Right lung (tissue), 5 donors: Measurements from ENCODE around the gene KCNAB1. TPM values are rescaled to one million over a fixed set of nuclear protein-coding genes. Genes with fewer than 3 reads are reported as not detected.

Experiments used
- DNase-seq, 2 donors: peaks; one replicate each; pipeline ENCODE4 v3.0.0-alpha.2; 2013
- polyA plus RNA-seq, 5 donors: library from polyadenylated mRNA; unstranded; fragments of 120-200 nt; gene quantifications; one replicate each; pipeline versions ENCODE4 v1.2.1 to v1.2.3, GENCODE V29; 2013; ENCODE audit warnings: inconsistent platforms in 1 of 5, low replicate concordance in 1 of 5; ENCODE audit not compliant: insufficient read length in 5 of 5, insufficient read depth in 1 of 5

The KCNAB1 gene
- polyA plus RNA-seq, 5 donors: 1.3 to 1.7 (median 1.7) TPM

- DNase-seq: no peak
Observed at GRCh38 chr3:156311930-156312329, 191.6 kb downstream of the KCNAB1 start.

- DNase-seq: no peak
Observed at GRCh38 chr3:156316076-156316475, 195.7 kb downstream of the KCNAB1 start.

DNA sequence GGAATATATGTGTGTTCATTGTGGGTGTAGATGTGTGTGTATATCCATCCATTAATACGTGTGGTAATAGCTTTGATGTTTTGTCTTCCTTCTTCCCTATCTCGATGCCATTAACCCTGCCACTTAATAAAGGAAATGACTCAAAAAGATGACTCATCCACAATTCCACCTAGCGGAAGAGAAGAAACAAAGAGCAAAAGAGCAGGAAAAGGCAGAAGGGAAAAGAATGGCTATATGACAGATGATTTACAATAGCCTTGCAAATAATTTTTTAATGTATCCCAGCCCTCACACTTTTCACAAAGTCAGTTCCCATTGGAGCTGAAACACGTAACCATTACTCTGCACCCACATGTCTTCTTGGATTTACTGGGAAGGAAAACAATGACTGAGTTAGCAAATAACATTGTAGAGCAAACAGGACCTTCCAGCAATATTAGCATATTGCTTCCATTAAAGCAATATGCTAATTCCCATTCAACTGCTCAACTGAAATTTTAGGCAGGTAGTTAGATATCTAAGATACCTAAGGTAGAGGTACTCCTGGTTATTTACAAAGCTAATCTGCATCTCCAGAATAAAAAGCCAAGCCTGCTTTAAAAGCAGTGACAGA is 197.2 kb downstream of the KCNAB1 start:
- DNase-seq: no peak

DNA sequence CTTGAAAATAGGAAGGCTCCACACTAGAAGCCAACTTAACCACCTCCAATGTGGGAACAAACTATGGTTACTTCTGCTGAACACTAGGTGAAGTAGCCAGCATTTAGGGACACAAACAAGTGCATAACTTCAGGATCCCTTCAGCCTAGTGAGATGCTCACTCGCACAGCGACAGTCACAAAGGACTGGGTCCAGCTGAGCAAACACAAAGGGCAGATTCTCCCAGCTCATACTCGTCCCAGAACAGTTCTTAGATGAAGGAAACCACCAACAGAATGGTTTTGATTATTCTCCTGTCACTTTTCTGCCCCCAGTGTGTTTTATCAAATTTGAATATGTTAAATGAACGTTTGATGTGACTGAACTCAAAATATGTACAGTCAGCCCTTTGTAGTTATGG is 201.6 kb downstream of the KCNAB1 start:
- DNase-seq: no peak

DNA sequence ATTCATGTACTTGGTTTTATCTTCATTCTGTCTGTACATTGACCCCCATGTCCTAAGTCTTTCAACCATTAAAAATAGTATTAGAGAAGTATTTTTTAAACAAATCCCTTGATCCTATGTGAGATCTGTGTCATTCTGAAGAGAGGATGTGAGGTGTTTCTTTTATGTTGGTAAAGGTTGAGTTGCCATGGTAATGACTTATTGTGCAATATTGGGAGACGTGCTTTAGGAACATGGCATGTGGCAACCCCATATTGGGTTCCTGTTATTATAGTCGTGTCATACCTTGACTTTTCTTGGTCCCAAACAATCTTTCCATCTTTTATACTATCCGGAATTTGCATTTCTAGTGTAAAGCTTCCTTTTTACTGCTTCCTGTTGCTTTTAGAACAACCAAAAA is 203.1 kb downstream of the KCNAB1 start:
- DNase-seq: no peak

- DNase-seq: no peak
Observed at GRCh38 chr3:156330415-156330814, 210.0 kb downstream of the KCNAB1 start.

DNA sequence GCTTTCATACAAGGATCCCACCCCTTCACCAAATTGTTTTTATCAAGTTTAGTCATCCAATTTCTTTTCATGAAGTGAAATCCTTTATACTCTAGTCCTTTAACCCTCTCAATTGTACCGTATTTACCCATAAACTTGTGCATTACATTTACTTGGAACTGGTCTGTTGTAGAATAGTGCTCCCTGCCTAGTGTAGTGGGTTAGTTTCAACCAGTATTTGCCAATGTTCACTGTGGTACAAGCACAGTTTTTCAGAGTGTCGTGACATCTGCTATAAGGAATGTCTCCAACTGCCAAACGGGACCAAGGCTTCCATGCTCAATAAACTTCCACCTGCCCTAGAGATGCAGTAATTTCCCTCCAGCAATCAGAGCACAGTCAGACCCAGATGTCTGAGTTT is 211.9 kb downstream of the KCNAB1 start:
- no peak for DNase-seq

- DNase-seq: no peak
Observed at GRCh38 chr3:156334841-156335545, 214.6 kb downstream of the KCNAB1 start.

DNA sequence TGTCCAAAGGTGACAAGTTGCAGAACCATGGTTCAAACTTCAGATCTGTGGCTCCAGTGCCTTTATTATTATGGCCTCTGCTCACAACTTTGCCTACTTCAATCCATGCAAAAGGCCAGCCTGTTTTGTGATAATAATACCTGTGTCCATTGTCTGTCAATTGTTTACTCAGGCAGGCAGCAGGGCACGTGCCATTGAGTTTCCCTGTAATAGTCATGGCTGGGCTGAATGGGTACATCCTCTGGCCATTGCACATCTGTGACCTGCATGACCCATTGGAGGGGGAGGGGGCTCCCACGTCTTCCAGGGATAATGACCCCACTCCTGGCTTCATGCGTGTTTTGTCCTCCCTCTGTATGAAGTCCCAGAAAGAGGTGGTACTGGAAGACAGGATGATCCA is 219.1 kb downstream of the KCNAB1 start:
- no peak for DNase-seq

- DNase-seq: no peak
Observed at GRCh38 chr3:156341332-156341731, 221.0 kb downstream of the KCNAB1 start.

- DNase-seq: no peak
Observed at GRCh38 chr3:156341831-156342416, 221.5 kb downstream of the KCNAB1 start.

- no peak for DNase-seq
Observed at GRCh38 chr3:156344215-156344614, 223.8 kb downstream of the KCNAB1 start.

GRCh38 chr3:156349111-156349510 is 228.7 kb downstream of the KCNAB1 start:
- DNase-seq: no peak

DNA sequence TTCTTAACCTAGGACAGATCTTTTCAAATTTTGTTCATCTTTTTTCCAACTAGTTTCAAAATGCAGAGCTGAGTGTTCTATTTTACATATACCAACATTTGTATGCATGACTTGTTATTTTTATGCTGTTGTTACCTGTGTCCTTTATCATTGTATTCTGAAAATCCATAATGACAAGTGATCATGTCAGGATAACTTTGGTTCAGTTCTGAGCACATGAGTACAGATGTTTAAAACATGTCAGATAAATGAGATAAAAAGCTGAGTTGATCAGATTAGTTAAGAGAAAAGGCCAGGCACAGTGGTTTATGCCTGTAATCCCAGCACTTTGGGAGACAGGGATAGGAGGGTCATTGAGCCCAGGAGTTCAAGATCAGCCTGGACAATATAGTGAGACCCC is 229.6 kb downstream of the KCNAB1 start:
- DNase-seq: no peak

DNA sequence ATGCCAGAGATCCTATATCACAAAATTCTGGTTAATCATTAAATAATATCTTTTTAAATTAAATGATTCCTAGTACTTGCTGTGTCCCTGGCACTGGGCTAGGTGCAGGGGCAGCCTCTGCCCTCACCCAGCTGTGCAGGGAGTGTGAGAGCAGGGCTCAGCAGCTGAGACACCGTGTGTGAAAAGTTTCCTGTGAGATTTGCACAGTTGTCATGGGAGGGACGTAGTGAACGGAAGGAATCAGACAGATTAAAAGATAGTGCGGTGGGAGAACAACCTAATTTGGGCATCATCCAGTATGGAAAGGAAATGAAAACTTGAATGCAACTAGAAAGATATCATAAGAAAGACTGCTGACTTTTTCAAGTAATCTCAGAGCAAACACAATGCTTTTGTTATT is 230.4 kb downstream of the KCNAB1 start:
- DNase-seq: no peak

GRCh38 chr3:156351783-156352182 is 231.4 kb downstream of the KCNAB1 start:
- DNase-seq: no peak

- no peak for DNase-seq
Observed at GRCh38 chr3:156352728-156353127, 232.3 kb downstream of the KCNAB1 start.

- no peak for DNase-seq
Observed at GRCh38 chr3:156353563-156353962, 233.2 kb downstream of the KCNAB1 start.

GRCh38 chr3:156356537-156357363 is 236.4 kb downstream of the KCNAB1 start:
- no peak for DNase-seq

GRCh38 chr3:156358232-156358631 is 237.9 kb downstream of the KCNAB1 start:
- DNase-seq: no peak

- DNase-seq: no peak
Observed at GRCh38 chr3:156359368-156359767, 239.0 kb downstream of the KCNAB1 start.

GRCh38 chr3:156360083-156360482 is 239.7 kb downstream of the KCNAB1 start:
- no peak for DNase-seq

DNA sequence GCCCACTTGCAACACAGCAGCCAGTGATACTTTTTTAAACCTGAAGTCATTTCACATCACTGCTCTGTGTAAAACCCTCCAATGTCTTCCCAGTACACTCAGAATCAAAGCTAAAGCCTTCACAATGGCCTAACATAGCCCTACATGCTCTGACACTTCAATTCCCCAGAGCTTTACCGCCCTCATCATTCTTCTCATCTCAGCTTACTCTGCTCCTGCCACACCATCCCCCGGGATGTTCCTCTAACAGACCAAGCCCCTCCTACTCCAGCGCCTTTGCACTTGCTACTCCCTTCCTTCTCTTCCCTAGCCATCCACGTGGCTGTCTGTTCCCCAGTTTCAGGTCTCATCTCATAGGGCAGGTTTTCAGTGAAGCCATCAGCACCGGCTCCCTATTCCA is 240.6 kb downstream of the KCNAB1 start:
- no peak for DNase-seq
